Esophagus muscularis mucosa (tissue), 4 donors: ENCODE measurements around the gene RABEP1. TPM values are rescaled to one million over a fixed set of nuclear protein-coding genes. Genes with fewer than 3 reads are reported as not detected.
A peak's percentile ranks its signal among the peaks of the same experiment; 100 is the strongest.

Experiments
- DNase-seq: peaks from one replicate; pipeline ENCODE4 v3.0.0-alpha.2; 2017; ENCODE audit errors: extremely low spot score
- H3K27ac ChIP-seq, 4 donors: fragments of 200-600 bp; sonication (generic); replicated peaks in 1 of 4; 1 replicate in 3 of 4; 2 replicates in 1 of 4; pipeline ENCODE4 v1.5.1; 2016 to 2019; ENCODE audit warnings: mild to moderate bottlenecking in 1 of 4
- H3K27me3 ChIP-seq, 4 donors: fragments of 200-600 bp; sonication (generic); one replicate each; pipeline versions ENCODE4 v1.5.1 to v1.6.0; 2016 to 2019
- H3K36me3 ChIP-seq, 4 donors: fragments of 200-600 bp; sonication (generic); one replicate each; pipeline ENCODE4 v1.5.1; 2016 to 2019
- H3K4me1 ChIP-seq, 4 donors: fragments of 200-600 bp; sonication (generic); one replicate each; pipeline ENCODE4 v1.5.1; 2016 to 2019
- H3K4me3 ChIP-seq, 4 donors: fragments of 200-600 bp; sonication (generic); 1 replicate in 2 of 4; 2 replicates in 2 of 4; pipeline ENCODE4 v1.5.1; 2016 to 2019; ENCODE audit warnings: mild to moderate bottlenecking in 4 of 4, moderate library complexity in 1 of 4
- H3K9me3 ChIP-seq, 4 donors: fragments of 200-600 bp; sonication (generic); 1 replicate in 3 of 4; 2 replicates in 1 of 4; pipeline ENCODE4 v1.5.1; 2016 to 2019
- EP300 ChIP-seq: sonication (generic); formaldehyde crosslinking; IDR thresholded peaks from one replicate; pipeline ENCODE4 v1.6.1; 2017; ENCODE audit warnings: antibody characterized with exemption
- POLR2A ChIP-seq: fragments of 450-650 bp; IDR thresholded peaks from one replicate; pipeline ENCODE4 v1.6.1; 2017; ENCODE audit warnings: antibody characterized with exemption, moderate library complexity, mild to moderate bottlenecking, low read depth
- POLR2AphosphoS5 ChIP-seq, 2 donors: sonication (generic); formaldehyde crosslinking; IDR thresholded peaks; one replicate each; pipeline ENCODE4 v1.6.1; 2017; ENCODE audit warnings: antibody characterized with exemption in 2 of 2
- WGBS: methylation state at CpG from one replicate; pipeline ENCODE4 v1.1.5; 2018; 5-methylcytosine and 5-hydroxymethylcytosine counted together
- intact Hi-C: fragments of 100-400 bp; cut with DNase I; formaldehyde crosslinking; loops from one replicate; pipeline ENCODE4 v1.15.1; 2023
- total RNA-seq, 4 donors: library from RNA; depleted of rRNA; stranded (reverse); fragments of >200 nt; gene quantifications; one replicate each; pipeline versions ENCODE4 v1.1.0 to v1.2.1, GENCODE V29; 2016
- TF ChIP-seq, protein P1 (sequence below), 3 experiments: fragments of 200-600 bp in 2 of 3; fragments of 450-650 bp in 1 of 3; sonication (generic) in 2 of 3; IDR thresholded peaks; one replicate each; pipeline ENCODE4 v1.5.1; 2017 to 2019; ENCODE audit warnings: antibody characterized with exemption in 3 of 3, mild to moderate bottlenecking in 2 of 3, moderate library complexity in 1 of 3

The RABEP1 gene
- total RNA-seq, 4 donors from 2014 or later = 39.5 to 49.7 (median 43.1) TPM

DNA sequence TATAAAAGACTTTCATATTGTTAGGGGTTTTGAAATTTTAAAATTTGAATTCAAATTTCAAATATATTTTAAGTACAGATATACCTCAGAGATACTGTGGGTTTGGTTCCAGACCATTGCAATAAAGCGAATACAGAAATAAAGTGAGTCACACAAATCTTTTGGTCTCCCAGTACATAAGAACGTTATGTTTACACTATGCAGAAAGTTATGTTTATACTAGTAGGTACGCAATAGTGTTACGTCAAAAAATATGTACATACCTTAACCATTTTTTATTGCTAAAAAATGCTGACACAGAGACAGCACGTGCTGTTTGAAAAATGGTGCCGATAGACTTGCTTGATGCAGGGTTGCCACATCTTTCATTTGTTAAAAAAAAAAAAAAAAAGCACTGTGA lies 117.7 kb downstream of the RABEP1 start:
- intact Hi-C loops = no loop called here
- Histone ChIP-seq H3K4me1 (no peaks in the 10 kb centered on the region), H3K27me3 (no peaks in the 10 kb centered on the region), H3K4me3 (no peak overlapping the region), H3K36me3 (peaks cover 80 to 100% (median 89%) of the 10 kb centered on the region in 4 donors), H3K9me3 (no peaks in the 10 kb centered on the region), H3K27ac (no peak overlapping the region)
- TF ChIP-seq POLR2A (no peak), POLR2AphosphoS5 (IDR thresholded peaks at IDR 0.05) (no peak), EP300 (no peak)
- TF ChIP-seq, protein P1, sequence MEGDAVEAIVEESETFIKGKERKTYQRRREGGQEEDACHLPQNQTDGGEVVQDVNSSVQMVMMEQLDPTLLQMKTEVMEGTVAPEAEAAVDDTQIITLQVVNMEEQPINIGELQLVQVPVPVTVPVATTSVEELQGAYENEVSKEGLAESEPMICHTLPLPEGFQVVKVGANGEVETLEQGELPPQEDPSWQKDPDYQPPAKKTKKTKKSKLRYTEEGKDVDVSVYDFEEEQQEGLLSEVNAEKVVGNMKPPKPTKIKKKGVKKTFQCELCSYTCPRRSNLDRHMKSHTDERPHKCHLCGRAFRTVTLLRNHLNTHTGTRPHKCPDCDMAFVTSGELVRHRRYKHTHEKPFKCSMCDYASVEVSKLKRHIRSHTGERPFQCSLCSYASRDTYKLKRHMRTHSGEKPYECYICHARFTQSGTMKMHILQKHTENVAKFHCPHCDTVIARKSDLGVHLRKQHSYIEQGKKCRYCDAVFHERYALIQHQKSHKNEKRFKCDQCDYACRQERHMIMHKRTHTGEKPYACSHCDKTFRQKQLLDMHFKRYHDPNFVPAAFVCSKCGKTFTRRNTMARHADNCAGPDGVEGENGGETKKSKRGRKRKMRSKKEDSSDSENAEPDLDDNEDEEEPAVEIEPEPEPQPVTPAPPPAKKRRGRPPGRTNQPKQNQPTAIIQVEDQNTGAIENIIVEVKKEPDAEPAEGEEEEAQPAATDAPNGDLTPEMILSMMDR (IDR thresholded peaks at IDR 0.05) = no peak
- no peak for DNase-seq
- 85% methylated on average over 6 of the region's 6 CpGs for WGBS

DNA sequence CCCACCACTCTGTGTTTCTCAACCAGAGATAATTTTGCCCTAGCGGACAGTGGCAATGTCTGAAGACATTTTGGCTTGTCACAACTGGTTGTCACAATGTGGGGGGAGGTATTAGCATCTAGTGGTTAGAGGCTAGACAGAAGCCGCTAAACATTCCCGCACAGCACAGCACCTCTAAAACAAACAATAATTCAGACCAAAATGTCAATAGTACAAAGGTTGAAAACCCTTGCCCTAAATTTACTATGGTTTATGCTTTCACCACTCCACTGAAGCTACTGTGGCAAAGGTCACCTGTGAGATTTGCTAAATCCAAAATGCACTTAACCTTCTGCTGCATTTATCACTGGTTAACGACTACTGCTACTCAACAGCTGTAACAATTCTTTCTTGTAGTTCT lies 123.3 kb downstream of the RABEP1 start:
- Histone ChIP-seq H3K27ac (no peak overlapping the region), H3K36me3 (peaks cover 89 to 100% (median 94%) of the 10 kb centered on the region in 4 donors), H3K4me3 (no peak overlapping the region), H3K4me1 (no peaks in the 10 kb centered on the region), H3K27me3 (no peaks in the 10 kb centered on the region), H3K9me3 (no peaks in the 10 kb centered on the region)
- 83% methylated on average over 4 of the region's 4 CpGs for WGBS
- intact Hi-C loops = no loop called here
- TF ChIP-seq, protein P1 (IDR thresholded peaks at IDR 0.05) = no peak
- DNase-seq = no peak

DNA sequence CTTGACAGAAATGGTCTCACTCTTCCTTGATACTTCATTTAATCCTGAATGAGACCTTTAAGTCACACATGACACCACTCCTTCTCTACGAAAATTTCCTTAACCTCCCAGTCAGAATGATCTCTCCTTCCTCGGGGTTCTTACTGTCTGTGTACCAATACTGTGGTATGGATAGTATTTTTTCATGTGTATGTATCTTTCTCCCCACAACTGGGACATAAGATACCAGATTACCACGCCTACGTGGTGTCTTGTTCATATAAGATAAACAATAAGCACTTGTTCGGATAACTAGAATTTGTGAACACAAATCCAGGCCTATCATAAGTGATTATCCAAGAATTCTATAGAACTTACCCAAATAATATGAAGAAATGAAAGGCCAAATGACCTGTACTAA lies 126.1 kb downstream of the RABEP1 start:
- no peaks in the 10 kb centered on the region for H3K4me1 ChIP-seq
- intact Hi-C loops = no loop called here
- H3K9me3 ChIP-seq = no peaks in the 10 kb centered on the region
- H3K36me3 ChIP-seq = peaks cover 75 to 100% (median 94%) of the 10 kb centered on the region in 4 donors
- H3K4me3 ChIP-seq = no peak overlapping the region
- no peak overlapping the region for H3K27ac ChIP-seq
- H3K27me3 ChIP-seq = no peaks in the 10 kb centered on the region
- no peak for DNase-seq
- no peak for TF ChIP-seq POLR2AphosphoS5 (IDR thresholded peaks at IDR 0.05)
- TF ChIP-seq, protein P1 (IDR thresholded peaks at IDR 0.05) = no peak
- TF ChIP-seq EP300 = no peak
- TF ChIP-seq POLR2A = no peak
- 84% methylated on average over 5 of the region's 5 CpGs for WGBS

DNA sequence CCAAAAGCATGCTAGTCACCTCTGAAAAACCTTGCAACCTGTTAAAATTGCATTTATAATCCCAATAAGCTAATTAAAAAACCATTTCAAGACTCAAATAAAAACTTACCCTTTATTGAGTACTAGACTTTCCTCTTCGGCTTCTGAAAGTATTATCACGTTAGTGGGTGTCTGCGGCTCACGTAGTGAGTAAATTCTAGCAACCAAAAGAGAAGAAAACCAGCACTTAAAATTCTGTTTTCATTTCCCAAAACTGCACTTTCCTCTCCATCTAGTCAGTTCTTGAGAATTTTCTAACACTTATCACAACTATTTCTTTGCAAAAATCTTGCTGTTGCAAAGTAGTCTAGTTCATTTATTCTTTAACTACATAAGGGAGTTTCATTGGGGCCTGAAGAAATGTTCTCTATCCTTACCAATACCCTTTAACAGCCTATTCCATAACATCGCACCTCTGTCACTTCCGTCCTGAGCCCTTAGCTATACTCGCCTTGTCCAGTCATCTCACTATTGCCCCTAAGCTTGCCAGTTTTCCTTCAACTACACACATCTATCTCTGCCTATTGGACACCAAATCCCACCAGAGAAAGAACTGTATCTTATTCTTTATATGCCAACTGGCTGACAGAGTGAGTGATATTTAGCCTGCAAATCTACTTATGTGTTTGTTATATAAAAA lies 128.6 kb downstream of the RABEP1 start:
- Histone ChIP-seq H3K36me3 (peaks cover 57 to 100% (median 94%) of the 10 kb centered on the region in 4 donors), H3K4me3 (no peak overlapping the region), H3K27ac (no peak overlapping the region), H3K4me1 (no peaks in the 10 kb centered on the region), H3K27me3 (no peaks in the 10 kb centered on the region), H3K9me3 (no peaks in the 10 kb centered on the region)
- 88% methylated on average over 7 of the region's 7 CpGs for WGBS
- intact Hi-C loops = no loop called here
- TF ChIP-seq POLR2AphosphoS5 (IDR thresholded peaks at IDR 0.05) = no peak
- no peak for TF ChIP-seq POLR2A
- TF ChIP-seq, protein P1 (IDR thresholded peaks at IDR 0.05) = no peak
- TF ChIP-seq EP300 = no peak
- no peak for DNase-seq

DNA sequence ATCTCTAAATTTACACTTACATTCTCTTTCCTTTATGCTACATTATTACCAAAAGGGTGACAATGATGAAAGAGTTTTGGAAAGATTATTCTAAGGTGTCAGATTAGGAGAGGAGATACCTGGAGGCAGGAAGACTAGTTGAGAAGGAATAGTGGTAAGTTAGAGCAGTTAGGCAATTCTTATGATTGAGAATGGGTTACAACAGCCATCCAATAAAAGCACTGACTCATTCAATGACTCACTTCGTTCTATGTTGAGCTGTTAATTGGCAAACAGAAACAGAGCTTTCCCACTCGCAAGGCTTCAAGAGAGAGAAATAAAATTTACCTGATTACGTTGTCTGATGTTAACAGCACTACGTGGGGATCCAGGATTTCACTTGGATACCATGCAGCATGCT lies 131.6 kb downstream of the RABEP1 start:
- intact Hi-C loops = no loop called here
- no peak overlapping the region for H3K4me3 ChIP-seq
- no peak overlapping the region for H3K27ac ChIP-seq
- peaks cover 30 to 82% (median 75%) of the 10 kb centered on the region in 4 donors for H3K36me3 ChIP-seq
- WGBS = 56% methylated on average over 4 of the region's 4 CpGs
- peak in 1 of 2 donors; percentile 13 for TF ChIP-seq POLR2AphosphoS5 (IDR thresholded peaks at IDR 0.05)
- TF ChIP-seq EP300 = no peak
- DNase-seq = no peak
- no peaks in the 10 kb centered on the region for H3K9me3 ChIP-seq
- H3K27me3 ChIP-seq = no peaks in the 10 kb centered on the region
- H3K4me1 ChIP-seq = peaks cover 12 to 25% (median 24%) of the 10 kb centered on the region in 4 donors
